GM21526 (cell line): ENCODE results near the gene SAMD1.

Experiments used
- ATAC-seq: cut with Tn5 transposase; IDR thresholded peaks from one replicate; pipeline ENCODE4 v1.9.1; 2021; ENCODE audit warnings: moderate library complexity; ENCODE audit not compliant: unreplicated experiment, low FRiP score

The SAMD1 gene

GRCh38 chr19:14090509-14091080 is at the start of gene SAMD1:
Gene SAMD1, minus strand, starts transcription at chr19:14090751.
- ATAC-seq: peak; percentile 20

GRCh38 chr19:14139944-14140343 is 49.4 kb upstream of the SAMD1 start:
- ATAC-seq: no peak

GRCh38 chr19:14138576-14139265 is 48.2 kb upstream of the SAMD1 start:
- ATAC-seq: no peak

- peak; percentile 73 for ATAC-seq
Measured at GRCh38 chr19:14136509-14137281, 46.1 kb upstream of the SAMD1 start, which contains the start of gene ASF1B. Gene ASF1B, minus strand, starts transcription at chr19:14136589. Its CDS starts 133 bp downstream, at chr19:14136456.

- no peak for ATAC-seq
Measured at GRCh38 chr19:14135985-14136508, 45.5 kb upstream of the SAMD1 start.

GRCh38 chr19:14135355-14135754 is 44.8 kb upstream of the SAMD1 start:
- ATAC-seq: no peak

GRCh38 chr19:14127929-14128509 is 37.5 kb upstream of the SAMD1 start:
- ATAC-seq: no peak

GRCh38 chr19:14127176-14127575 is 36.6 kb upstream of the SAMD1 start:
- ATAC-seq: no peak

GRCh38 chr19:14122924-14123323 is 32.4 kb upstream of the SAMD1 start:
- no peak for ATAC-seq

- ATAC-seq: no peak
Measured at GRCh38 chr19:14120497-14120780, 29.9 kb upstream of the SAMD1 start.

GRCh38 chr19:14119644-14120496 is 29.3 kb upstream of the SAMD1 start:
- no peak for ATAC-seq

- no peak for ATAC-seq
Measured at GRCh38 chr19:14119146-14119545, 28.6 kb upstream of the SAMD1 start.

GRCh38 chr19:14118165-14119051 is 27.9 kb upstream of the SAMD1 start:
- ATAC-seq: peak; percentile 6

- ATAC-seq: peak; percentile 74
Measured at GRCh38 chr19:14117668-14118164, 27.2 kb upstream of the SAMD1 start, which contains the start of gene PRKACA. Gene PRKACA, minus strand, starts transcription at chr19:14117762. Its CDS starts 215 bp downstream, at chr19:14117547.

- peak; percentile 5 for ATAC-seq
Measured at GRCh38 chr19:14116918-14117578, 26.5 kb upstream of the SAMD1 start.

GRCh38 chr19:14116525-14116917 is 26.0 kb upstream of the SAMD1 start:
- ATAC-seq: no peak

GRCh38 chr19:14115756-14116155 is 25.2 kb upstream of the SAMD1 start:
- no peak for ATAC-seq

GRCh38 chr19:14114854-14115253 is 24.3 kb upstream of the SAMD1 start:
- no peak for ATAC-seq
